Posterior cingulate gyrus (tissue), 11 donors: ENCODE results near the gene NBEA.
"Not testable (repeated sequence)": the region's sequence is repeated elsewhere in the genome, so short reads cannot be mapped to it uniquely, and the experiment has no call there.

Experiments
- DNase-seq, 10 donors: peaks; one replicate each; pipeline versions ENCODE4 v3.0.0 to v3.0.0-alpha.2; 2020 to 2021; ENCODE audit warnings: mixed read lengths in 3 of 10
- intact Hi-C: fragments of 100-400 bp; cut with DNase I; formaldehyde crosslinking; loops from one replicate; pipeline ENCODE4 v1.15.1; 2023

The NBEA gene

GRCh38 chr13:35599384-35599783, 657.3 kb downstream of the NBEA start:
- DNase-seq = no peak
- intact Hi-C loops = no loop called here

GRCh38 chr13:35600137-35600536, 658.1 kb downstream of the NBEA start:
- DNase-seq = no peak
- intact Hi-C loops = no loop called here

- DNase-seq = no peak
Measured at GRCh38 chr13:35603593-35604285, 661.7 kb downstream of the NBEA start.

GRCh38 chr13:35614666-35615065, 672.6 kb downstream of the NBEA start:
- intact Hi-C loops = no loop called here
- DNase-seq = no peak

More at GRCh38 chr13:35603593-35604285, 661.7 kb downstream of the NBEA start:
- intact Hi-C loops = no loop called here

- no peak for DNase-seq
- intact Hi-C loops = no loop called here
Measured at GRCh38 chr13:35617420-35617819, 675.4 kb downstream of the NBEA start.

GRCh38 chr13:35618565-35619083, 676.6 kb downstream of the NBEA start:
- DNase-seq = no peak
- intact Hi-C loops = no loop called here

GRCh38 chr13:35621989-35622388, 679.9 kb downstream of the NBEA start:
- no peak for DNase-seq
- intact Hi-C loops = no loop called here

GRCh38 chr13:35629026-35629425, 687.0 kb downstream of the NBEA start:
- intact Hi-C loops = no loop called here
- DNase-seq = no peak

- no peak for DNase-seq
- intact Hi-C loops = loop anchor here (2.0 kb wide), 2 partner anchors 90 to 322 kb away; no protein-coding TSS in a partner anchor
Measured at GRCh38 chr13:35630551-35631275, 688.6 kb downstream of the NBEA start.

- intact Hi-C loops = loop anchor here (2.0 kb wide), 2 partner anchors 89 to 321 kb away; no protein-coding TSS in a partner anchor
- DNase-seq = no peak
Measured at GRCh38 chr13:35631666-35632065, 689.6 kb downstream of the NBEA start.

- intact Hi-C loops = no loop called here
- no peak for DNase-seq
Measured at GRCh38 chr13:35643625-35644024, 701.6 kb downstream of the NBEA start.

- intact Hi-C loops = no loop called here
- DNase-seq = no peak
Measured at GRCh38 chr13:35646056-35646774, 704.1 kb downstream of the NBEA start.

- DNase-seq = no peak
- intact Hi-C loops = no loop called here
Measured at GRCh38 chr13:35648201-35648600, 706.1 kb downstream of the NBEA start.

- no peak for DNase-seq
- intact Hi-C loops = no loop called here
Measured at GRCh38 chr13:35649162-35649561, 707.1 kb downstream of the NBEA start.

- DNase-seq = no peak
- intact Hi-C loops = no loop called here
Measured at GRCh38 chr13:35659796-35660195, 717.7 kb downstream of the NBEA start.

- intact Hi-C loops = no loop called here
- no peak for DNase-seq
Measured at GRCh38 chr13:35664747-35665146, 722.7 kb downstream of the NBEA start.

- no peak for DNase-seq
- intact Hi-C loops = no loop called here
Measured at GRCh38 chr13:35669321-35669720, 727.3 kb downstream of the NBEA start.

- intact Hi-C loops = no loop called here
- DNase-seq = no peak
Measured at GRCh38 chr13:35672611-35673010, 730.5 kb downstream of the NBEA start.

- intact Hi-C loops = no loop called here
- DNase-seq = no peak
Measured at GRCh38 chr13:35675651-35676050, 733.6 kb downstream of the NBEA start.

- DNase-seq, intact Hi-C loops: not testable (repeated sequence)
Measured at GRCh38 chr13:35677863-35678262, 735.8 kb downstream of the NBEA start.

GRCh38 chr13:35681685-35682084, 739.6 kb downstream of the NBEA start:
- intact Hi-C loops = no loop called here
- DNase-seq = no peak
